Measurements from ENCODE around the gene FDX1. TPM values are rescaled to one million over a fixed set of nuclear protein-coding genes. Genes with fewer than 3 reads are reported as not detected.

FDX1 gene
- polyA plus RNA-seq, 1 donor from 2014 or later = 14.3 TPM

DNA sequence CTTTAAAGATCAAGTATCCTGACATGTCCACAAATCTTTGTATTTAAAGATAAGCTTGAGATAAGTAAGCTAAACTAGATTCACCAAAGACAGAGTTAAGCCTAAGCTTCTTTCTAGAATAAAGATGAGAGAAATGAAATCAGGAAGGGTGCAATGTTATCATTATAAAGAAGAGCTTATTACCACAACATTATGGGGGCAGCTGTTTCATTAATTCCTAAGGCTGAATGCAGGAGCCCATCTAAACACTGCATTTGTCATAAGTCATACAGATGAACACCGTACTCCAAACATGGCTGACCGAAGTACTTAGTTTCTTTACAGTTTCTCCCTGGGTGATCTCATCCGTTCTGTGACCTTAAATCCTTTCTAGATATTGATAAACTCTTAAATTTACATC lies 16.3 kb downstream of the FDX1 start (continued):
- TF ChIP-seq, protein P1, sequence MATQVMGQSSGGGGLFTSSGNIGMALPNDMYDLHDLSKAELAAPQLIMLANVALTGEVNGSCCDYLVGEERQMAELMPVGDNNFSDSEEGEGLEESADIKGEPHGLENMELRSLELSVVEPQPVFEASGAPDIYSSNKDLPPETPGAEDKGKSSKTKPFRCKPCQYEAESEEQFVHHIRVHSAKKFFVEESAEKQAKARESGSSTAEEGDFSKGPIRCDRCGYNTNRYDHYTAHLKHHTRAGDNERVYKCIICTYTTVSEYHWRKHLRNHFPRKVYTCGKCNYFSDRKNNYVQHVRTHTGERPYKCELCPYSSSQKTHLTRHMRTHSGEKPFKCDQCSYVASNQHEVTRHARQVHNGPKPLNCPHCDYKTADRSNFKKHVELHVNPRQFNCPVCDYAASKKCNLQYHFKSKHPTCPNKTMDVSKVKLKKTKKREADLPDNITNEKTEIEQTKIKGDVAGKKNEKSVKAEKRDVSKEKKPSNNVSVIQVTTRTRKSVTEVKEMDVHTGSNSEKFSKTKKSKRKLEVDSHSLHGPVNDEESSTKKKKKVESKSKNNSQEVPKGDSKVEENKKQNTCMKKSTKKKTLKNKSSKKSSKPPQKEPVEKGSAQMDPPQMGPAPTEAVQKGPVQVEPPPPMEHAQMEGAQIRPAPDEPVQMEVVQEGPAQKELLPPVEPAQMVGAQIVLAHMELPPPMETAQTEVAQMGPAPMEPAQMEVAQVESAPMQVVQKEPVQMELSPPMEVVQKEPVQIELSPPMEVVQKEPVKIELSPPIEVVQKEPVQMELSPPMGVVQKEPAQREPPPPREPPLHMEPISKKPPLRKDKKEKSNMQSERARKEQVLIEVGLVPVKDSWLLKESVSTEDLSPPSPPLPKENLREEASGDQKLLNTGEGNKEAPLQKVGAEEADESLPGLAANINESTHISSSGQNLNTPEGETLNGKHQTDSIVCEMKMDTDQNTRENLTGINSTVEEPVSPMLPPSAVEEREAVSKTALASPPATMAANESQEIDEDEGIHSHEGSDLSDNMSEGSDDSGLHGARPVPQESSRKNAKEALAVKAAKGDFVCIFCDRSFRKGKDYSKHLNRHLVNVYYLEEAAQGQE (IDR thresholded peaks at IDR 0.05; ENCODE audit: borderline replicate concordance) = no peak

DNA sequence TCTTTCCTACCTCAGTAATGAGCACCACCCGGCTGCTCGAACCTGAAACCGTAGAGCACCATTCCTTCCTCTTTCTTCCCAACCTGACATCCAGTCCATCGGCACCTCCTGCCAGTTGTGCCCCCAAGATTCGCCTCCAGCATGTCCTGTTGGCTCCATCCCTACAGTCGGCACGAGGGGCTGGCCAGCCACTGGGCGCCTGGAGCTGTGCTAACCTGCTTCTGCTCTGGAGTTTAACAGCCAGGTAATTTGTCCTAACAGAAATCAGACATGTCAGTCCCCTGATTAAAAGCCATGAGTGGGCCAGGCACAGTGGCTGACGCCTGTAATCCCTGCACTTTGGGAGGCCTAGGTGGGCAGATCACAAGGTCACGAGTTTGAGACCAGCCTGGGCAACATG lies 16.8 kb downstream of the FDX1 start:
- Histone ChIP-seq H3K4me2 (ENCODE audit: low read length) (no peak overlapping the region), H3K27me3 (ENCODE audit: insufficient read depth, low read depth, low read length) (no peaks in the 10 kb centered on the region), H3K9me2 (ENCODE audit: insufficient read depth, low read length) (no peaks in the 10 kb centered on the region), H4K20me1 (ENCODE audit: insufficient read depth) (no peaks in the 10 kb centered on the region), H3K79me2 (replicated peaks; ENCODE audit: insufficient read depth, low read length) (peaks cover 6% of the 10 kb centered on the region), H3K27ac (ENCODE audit: low read length) (no peak overlapping the region), H2AFZ (ENCODE audit: low read depth, low read length) (no peak overlapping the region), H3F3A (ENCODE audit: insufficient read depth, low read length, poor library complexity, severe bottlenecking) (no peaks in the 10 kb centered on the region), H3K4me3 (ENCODE audit: low read length) (no peak overlapping the region), H3K9me3 (ENCODE audit: low read length) (no peaks in the 10 kb centered on the region), H3K9ac (ENCODE audit: low read length) (no peak overlapping the region), H3K36me3 (ENCODE audit: insufficient read depth, low read length) (no peaks in the 10 kb centered on the region)
- no peak for TF ChIP-seq EZH2 (IDR thresholded peaks at IDR 0.05; ENCODE audit: borderline replicate concordance, insufficient read depth, low read length, poor library complexity, severe bottlenecking)
- TF ChIP-seq, protein P2, sequence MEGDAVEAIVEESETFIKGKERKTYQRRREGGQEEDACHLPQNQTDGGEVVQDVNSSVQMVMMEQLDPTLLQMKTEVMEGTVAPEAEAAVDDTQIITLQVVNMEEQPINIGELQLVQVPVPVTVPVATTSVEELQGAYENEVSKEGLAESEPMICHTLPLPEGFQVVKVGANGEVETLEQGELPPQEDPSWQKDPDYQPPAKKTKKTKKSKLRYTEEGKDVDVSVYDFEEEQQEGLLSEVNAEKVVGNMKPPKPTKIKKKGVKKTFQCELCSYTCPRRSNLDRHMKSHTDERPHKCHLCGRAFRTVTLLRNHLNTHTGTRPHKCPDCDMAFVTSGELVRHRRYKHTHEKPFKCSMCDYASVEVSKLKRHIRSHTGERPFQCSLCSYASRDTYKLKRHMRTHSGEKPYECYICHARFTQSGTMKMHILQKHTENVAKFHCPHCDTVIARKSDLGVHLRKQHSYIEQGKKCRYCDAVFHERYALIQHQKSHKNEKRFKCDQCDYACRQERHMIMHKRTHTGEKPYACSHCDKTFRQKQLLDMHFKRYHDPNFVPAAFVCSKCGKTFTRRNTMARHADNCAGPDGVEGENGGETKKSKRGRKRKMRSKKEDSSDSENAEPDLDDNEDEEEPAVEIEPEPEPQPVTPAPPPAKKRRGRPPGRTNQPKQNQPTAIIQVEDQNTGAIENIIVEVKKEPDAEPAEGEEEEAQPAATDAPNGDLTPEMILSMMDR (IDR thresholded peaks at IDR 0.05; ENCODE audit: poor library complexity, severe bottlenecking) = no peak
- TF ChIP-seq MXI1 (conservative IDR thresholded peaks at IDR 0.05; ENCODE audit: poor library complexity, severe bottlenecking) = no peak
- no peak for TF ChIP-seq SMC3 (conservative IDR thresholded peaks at IDR 0.05; ENCODE audit: poor library complexity)
- TF ChIP-seq TAF1 (IDR thresholded peaks at IDR 0.05; ENCODE audit: low read depth) = no peak
- TF ChIP-seq EP300 (conservative IDR thresholded peaks at IDR 0.05; ENCODE audit: poor library complexity, severe bottlenecking) = no peak
- TF ChIP-seq POLR2AphosphoS5 (IDR thresholded peaks at IDR 0.05) = no peak
- TF ChIP-seq RAD21 (conservative IDR thresholded peaks at IDR 0.05) = no peak
- TF ChIP-seq, protein P1 (IDR thresholded peaks at IDR 0.05; ENCODE audit: borderline replicate concordance) = no peak

All from neural cell (in vitro differentiated cells).